Activated T-cell treated with anti-CD3 and anti-CD28 coated beads, Interleukin-2, amount 50 U/mL, for 72 hours (primary cell): ENCODE results near the gene COLGALT1. TPM values are rescaled to one million over a fixed set of nuclear protein-coding genes. Genes with fewer than 3 reads are reported as not detected.
"Not testable (repeated sequence)": the region's sequence is repeated elsewhere in the genome, so short reads cannot be mapped to it uniquely, and the experiment has no call there.

Experiments
- ATAC-seq, 2 donors: fragments of 150-1000 bp; cut with Tn5 transposase; replicated peaks in 1 of 2; 2 replicates each; pipeline ENCODE4 v1.10.0; 2021; ENCODE audit warnings: moderate library complexity in 2 of 2, mild to moderate bottlenecking in 1 of 2
- DNase-seq, 2 donors: peaks; one replicate each; pipeline ENCODE4 v3.0.0; 2021 to 2022; ENCODE audit warnings: mixed read lengths in 1 of 2
- H3K27ac Mint-ChIP-seq: one replicate; pipeline ENCODE4 v1.8.0; 2022; ENCODE audit warnings: mild to moderate bottlenecking, moderate library complexity, mixed read lengths
- H3K27me3 Mint-ChIP-seq: one replicate; pipeline ENCODE4 v1.8.0; 2022; ENCODE audit warnings: low read depth, mixed read lengths
- H3K36me3 Mint-ChIP-seq, 2 donors: one replicate each; pipeline ENCODE4 v1.8.0; 2022; ENCODE audit warnings: mixed read lengths in 2 of 2, mild to moderate bottlenecking in 1 of 2; ENCODE audit not compliant: insufficient read depth in 2 of 2
- H3K4me1 Mint-ChIP-seq: one replicate; pipeline ENCODE4 v1.8.0; 2022; ENCODE audit warnings: low read depth, mixed read lengths
- H3K4me3 Mint-ChIP-seq, 2 donors: one replicate each; pipeline ENCODE4 v1.8.0; 2022; ENCODE audit warnings: mild to moderate bottlenecking in 2 of 2, mixed read lengths in 2 of 2, moderate library complexity in 2 of 2
- H3K9me3 Mint-ChIP-seq, 2 donors: one replicate each; pipeline ENCODE4 v1.8.0; 2022; ENCODE audit warnings: mixed read lengths in 2 of 2
- total RNA-seq, 2 donors: library from RNA; stranded (reverse); gene quantifications; one replicate each; pipeline ENCODE4 v1.2.3, GENCODE V29; 2022

The COLGALT1 gene
- total RNA-seq, 2 donors from 2014 or later: 38.3 to 46.3 TPM

DNA sequence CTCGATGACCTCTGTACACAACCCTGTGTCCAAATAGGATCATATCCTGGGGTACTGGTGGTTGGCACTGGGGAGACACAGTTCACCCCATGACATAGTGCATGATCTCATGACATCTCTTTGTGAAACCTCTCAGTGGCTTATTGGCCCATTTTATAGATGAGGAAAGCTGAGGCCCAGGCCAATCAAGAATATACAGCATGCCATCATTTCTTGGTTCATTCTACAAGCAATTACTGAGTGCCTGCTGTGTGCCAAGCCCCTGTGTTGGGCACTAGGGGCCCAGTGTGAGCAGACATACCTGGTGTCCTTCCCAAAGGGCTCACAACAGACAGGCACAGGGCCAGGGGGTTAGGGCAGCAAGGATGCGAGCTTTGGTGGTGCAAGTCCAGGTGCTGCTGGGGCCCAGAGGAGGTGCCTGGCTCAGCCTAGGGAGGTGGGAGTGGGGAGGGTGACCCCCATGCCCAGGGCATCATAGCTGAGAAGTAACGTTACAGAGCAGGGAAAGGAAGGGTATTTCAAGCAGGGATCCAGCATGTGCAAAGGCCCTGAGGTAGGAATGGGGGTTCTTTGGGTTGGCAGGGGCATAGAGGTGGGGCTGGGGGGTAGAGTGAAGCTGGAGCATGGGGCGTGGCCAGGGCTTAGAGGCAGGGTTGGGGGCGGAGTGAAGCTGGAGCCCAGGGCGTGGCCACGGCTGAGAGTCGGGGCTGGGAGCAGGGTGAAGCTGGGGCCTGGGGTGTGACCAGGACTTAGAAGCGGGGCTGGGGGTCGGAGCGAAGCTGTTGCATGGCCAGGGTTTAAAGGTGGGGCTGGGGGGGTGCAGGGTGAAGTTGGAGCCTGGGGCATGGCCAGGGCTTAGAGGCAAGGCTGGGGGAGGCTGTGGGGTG is 20.7 kb downstream of the COLGALT1 start:
- Mint-ChIP-seq H3K4me1 (peaks cover 5% of the 10 kb centered on the region), H3K9me3 (no peaks in the 10 kb centered on the region), H3K27ac (no peak overlapping the region), H3K36me3 (peaks cover 3 to 14% of the 10 kb centered on the region in 2 donors), H3K27me3 (no peaks in the 10 kb centered on the region), H3K4me3 (no peak overlapping the region)
- DNase-seq: no peak
- ATAC-seq: no peak

DNA sequence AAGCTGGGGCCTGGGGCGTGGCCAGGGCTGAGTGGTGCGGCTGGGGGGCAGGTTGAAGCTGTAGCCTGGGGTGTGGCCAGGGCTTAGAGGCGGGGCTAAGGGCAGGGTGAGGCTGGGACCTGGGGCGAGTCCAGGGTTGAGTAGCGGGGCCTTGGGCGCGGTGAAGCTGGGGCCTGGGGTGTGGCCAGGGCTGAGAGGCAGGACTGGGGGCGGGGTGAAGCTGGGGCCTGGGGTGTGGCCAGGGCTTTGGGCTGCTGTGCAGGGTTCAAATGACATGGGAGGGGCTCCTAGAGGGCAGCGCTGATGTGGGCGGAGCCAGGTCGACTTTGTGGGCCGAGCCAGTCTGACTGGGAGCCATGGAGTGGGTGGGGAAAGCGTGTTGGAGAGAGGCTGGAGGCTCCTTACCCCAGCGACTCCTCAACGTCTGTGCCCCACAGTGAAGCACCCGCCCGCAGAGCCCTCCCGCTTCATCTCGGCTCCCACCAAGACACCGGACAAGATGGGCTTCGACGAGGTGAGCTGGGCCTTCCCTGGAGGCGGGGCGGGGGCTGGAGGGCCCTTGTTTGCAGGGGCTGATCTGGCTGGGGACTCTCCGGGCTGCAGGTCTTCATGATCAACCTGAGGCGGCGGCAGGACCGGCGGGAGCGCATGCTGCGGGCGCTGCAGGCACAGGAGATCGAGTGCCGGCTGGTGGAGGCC is 21.5 kb downstream of the COLGALT1 start:
- peak; percentile 17 to 22 for DNase-seq
- Mint-ChIP-seq H3K27ac (no peak overlapping the region), H3K27me3 (no peaks in the 10 kb centered on the region), H3K9me3 (no peaks in the 10 kb centered on the region), H3K4me3 (no peak overlapping the region), H3K4me1 (peaks cover 5% of the 10 kb centered on the region), H3K36me3 (peaks cover 3 to 14% of the 10 kb centered on the region in 2 donors)
- peak; percentile 43 to 45 for ATAC-seq

DNA sequence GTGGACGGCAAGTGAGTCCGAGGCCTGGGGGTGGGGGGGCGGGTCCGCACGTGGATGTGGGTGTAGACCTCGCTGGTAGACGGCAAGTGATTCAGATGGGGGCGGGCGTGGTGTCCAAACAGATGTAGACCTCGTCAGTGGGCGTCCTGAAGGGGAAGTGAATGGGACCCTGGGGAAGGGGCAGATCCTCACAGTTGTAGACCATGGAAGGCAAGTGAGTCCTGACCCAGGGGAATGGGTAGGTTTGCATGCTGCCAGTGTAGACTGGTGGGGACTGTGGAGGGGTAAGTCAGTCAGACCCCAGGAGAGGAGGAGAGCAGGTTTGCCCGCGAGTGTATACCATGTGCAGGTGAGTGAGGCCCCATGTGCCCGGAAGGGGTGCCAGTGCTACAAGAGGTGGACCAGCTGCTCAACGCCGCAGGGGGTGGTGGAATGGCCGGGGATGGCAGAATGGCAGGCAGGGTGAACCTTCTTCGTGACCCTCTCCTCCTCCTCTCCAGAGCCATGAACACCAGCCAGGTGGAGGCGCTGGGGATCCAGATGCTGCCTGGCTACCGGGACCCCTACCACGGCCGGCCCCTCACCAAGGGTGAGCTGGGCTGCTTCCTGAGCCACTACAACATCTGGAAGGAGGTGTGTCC is 22.1 kb downstream of the COLGALT1 start:
- H3K9me3 Mint-ChIP-seq: no peaks in the 10 kb centered on the region
- H3K4me3 Mint-ChIP-seq: no peak overlapping the region
- DNase-seq: no peak
- peaks cover 5% of the 10 kb centered on the region for H3K4me1 Mint-ChIP-seq
- H3K36me3 Mint-ChIP-seq: peaks cover 3 to 14% of the 10 kb centered on the region in 2 donors
- H3K27ac Mint-ChIP-seq: no peak overlapping the region
- H3K27me3 Mint-ChIP-seq: no peaks in the 10 kb centered on the region
- ATAC-seq: no peak

DNA sequence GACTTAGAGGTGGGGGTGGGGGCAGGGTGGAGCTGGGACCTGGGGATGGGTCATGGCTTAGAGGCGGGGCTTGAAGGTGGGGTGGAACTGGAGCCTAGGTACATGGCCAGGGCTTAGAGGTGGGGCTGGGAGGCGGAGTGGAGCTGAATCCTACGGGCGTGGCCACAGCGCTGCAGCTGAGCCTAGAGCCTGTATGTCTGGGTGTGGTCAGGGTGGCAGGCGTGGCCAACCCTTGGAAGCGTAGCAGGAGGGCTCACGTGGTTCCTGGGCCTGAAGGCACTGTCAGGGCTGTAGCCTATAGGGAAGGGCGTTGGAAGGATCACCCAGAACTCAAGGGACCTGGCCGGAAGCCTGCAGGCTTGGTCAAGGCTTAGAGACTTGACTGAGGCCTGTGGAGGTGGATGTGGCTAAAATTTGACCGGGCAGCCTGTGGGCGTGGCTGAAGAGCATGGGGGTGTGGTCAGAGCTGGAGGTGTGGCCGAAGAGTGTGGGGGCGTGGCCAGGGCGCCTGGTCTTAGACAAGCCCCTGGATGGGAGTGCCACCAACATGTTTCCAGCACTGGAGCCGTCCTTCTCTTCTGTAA is 24.3 kb downstream of the COLGALT1 start:
- peak; percentile 68 to 70 for ATAC-seq
- peaks cover 3 to 14% of the 10 kb centered on the region in 2 donors for H3K36me3 Mint-ChIP-seq
- H3K4me3 Mint-ChIP-seq: no peak overlapping the region
- peak; percentile 37 to 45 for DNase-seq
- no peaks in the 10 kb centered on the region for H3K4me1 Mint-ChIP-seq
- no peaks in the 10 kb centered on the region for H3K9me3 Mint-ChIP-seq
- H3K27me3 Mint-ChIP-seq: no peaks in the 10 kb centered on the region
- no peak overlapping the region for H3K27ac Mint-ChIP-seq

DNA sequence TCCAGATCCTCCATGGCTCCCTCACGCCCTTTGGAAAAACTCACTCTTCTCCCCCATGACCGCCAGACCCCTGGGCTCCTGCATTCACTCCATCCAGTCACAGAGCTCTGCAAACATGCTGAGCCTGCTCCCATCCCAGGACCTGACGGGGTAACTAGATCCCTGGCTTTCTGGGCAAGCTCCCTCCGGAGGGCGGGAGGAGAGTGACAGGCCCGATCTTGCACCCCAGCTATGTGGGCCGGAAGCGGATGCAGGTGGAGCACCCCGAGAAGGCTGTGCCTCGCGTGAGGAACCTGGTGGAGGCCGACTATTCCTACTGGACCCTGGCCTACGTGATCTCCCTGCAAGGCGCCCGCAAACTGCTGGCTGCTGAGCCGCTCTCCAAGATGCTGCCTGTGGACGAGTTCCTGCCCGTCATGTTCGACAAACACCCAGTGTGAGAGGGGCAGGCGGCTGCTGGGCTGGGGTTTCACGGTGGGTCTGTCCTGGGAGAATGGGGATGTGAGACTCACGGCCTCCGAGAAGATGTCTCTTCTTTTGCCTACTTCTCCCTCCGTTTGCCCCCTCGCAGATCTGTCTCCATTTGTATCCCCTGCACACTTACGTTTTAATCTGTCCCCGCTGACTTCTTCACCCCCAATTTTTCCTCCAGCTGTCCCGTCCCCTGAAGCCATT is 25.2 kb downstream of the COLGALT1 start:
- Mint-ChIP-seq H3K9me3 (no peaks in the 10 kb centered on the region), H3K4me3 (no peak overlapping the region), H3K27me3 (no peaks in the 10 kb centered on the region), H3K4me1 (no peaks in the 10 kb centered on the region), H3K27ac (no peak overlapping the region), H3K36me3 (peaks cover 3 to 14% of the 10 kb centered on the region in 2 donors)
- DNase-seq: no peak
- no peak for ATAC-seq

DNA sequence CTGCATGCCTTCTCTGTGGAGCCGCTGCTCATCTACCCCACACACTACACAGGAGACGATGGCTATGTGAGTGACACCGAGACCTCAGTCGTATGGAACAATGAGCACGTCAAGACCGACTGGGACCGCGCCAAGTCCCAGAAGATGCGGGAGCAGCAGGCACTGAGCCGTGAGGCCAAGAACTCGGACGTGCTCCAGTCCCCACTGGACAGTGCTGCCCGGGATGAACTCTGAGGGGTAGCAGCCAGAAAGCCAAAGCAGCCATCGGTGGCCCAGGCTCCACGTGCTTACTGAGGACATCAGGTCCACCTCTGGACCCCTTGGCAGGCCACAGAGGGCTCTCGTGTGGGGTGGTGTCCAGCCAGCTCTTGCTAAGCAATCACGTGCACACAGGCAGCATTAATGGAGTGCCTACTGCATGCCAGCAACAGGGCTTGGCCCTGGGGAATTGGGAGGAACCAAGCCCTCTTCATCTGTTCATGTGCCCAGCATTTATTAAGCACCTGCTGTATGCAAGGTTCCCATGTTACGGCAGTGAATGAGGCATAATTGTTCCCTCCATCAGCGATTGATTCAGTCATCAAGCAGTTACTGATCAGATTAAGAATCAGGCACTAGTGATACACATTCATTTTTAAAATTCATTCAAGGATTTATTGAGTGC is 25.9 kb downstream of the COLGALT1 start:
- no peak overlapping the region for H3K4me3 Mint-ChIP-seq
- no peaks in the 10 kb centered on the region for H3K27me3 Mint-ChIP-seq
- ATAC-seq: no peak
- DNase-seq: no peak
- peaks cover 3 to 14% of the 10 kb centered on the region in 2 donors for H3K36me3 Mint-ChIP-seq
- no peak overlapping the region for H3K27ac Mint-ChIP-seq
- H3K4me1 Mint-ChIP-seq: no peaks in the 10 kb centered on the region
- no peaks in the 10 kb centered on the region for H3K9me3 Mint-ChIP-seq

DNA sequence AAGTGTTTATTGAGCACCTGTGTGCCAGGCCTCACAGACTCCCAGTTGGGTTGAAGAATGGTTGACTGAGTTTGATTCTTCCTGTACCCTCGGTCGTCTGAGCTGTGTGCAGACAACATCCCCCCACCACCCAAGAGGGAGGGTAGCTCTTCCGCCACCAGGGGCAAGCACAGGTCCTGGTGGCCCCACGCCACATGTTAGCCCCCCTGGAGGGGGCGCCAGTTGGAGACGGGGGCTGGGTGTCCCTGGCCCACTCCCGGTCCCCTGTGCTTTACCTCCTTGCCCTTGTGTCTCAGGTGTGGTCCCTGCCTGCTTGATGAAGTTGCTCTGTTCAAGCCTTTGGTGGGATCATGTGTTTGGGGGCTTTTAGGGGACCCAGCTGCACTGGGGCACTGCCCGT is 27.2 kb downstream of the COLGALT1 start:
- DNase-seq: no peak
- Mint-ChIP-seq H3K9me3 (no peaks in the 10 kb centered on the region), H3K27ac (no peak overlapping the region), H3K4me1 (no peaks in the 10 kb centered on the region), H3K27me3 (no peaks in the 10 kb centered on the region), H3K4me3 (no peak overlapping the region), H3K36me3 (peaks cover under 1 to 12% of the 10 kb centered on the region in 2 donors)
- ATAC-seq: no peak

DNA sequence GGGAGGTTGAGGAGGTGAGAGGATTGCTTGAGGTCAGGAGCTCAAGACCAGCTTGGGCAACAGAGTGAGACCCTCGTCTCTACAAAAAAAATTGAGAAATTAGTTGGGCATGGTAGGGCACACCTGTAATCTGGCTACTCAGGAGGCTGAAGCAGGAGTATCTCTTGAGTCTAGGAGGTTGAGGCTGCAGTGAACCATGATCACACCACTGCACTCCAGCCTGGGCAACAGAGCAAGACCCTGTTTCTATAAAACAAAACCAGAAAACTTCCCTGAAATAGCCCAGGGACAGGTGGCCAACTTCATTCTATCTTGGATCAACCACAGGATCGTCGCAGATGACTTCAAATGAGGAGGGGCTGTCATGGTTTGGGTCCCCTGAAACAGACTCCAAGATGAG is 28.7 kb downstream of the COLGALT1 start:
- no peak for ATAC-seq
- DNase-seq: no peak
- Mint-ChIP-seq H3K27ac (no peak overlapping the region), H3K4me1 (no peaks in the 10 kb centered on the region), H3K36me3 (peaks cover 0 to 8% of the 10 kb centered on the region in 2 donors), H3K4me3 (no peak overlapping the region), H3K27me3 (no peaks in the 10 kb centered on the region), H3K9me3 (no peaks in the 10 kb centered on the region)

DNA sequence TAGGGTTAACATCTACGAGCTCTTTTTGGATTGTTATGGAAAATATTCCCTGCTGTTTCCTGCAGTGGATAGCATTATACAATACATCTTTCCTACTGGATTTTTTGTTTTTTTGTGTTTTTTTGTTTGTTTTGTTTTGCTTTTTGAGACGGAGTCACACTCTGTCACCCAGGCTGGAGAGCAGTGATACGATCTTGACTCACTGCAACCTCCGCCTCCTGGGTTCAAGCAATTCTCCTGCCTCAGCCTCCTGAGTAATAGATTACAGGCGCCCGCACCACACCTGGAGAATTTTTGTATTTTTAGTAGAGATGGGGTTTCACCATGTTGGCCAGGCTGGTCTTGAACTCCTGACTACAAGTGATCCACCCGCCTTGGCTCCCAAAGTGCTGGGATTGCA is 29.9 kb downstream of the COLGALT1 start:
- not testable (repeated sequence) for H3K36me3 Mint-ChIP-seq, ATAC-seq, H3K4me3 Mint-ChIP-seq, H3K9me3 Mint-ChIP-seq, H3K27ac Mint-ChIP-seq, H3K4me1 Mint-ChIP-seq, DNase-seq, H3K27me3 Mint-ChIP-seq

DNA sequence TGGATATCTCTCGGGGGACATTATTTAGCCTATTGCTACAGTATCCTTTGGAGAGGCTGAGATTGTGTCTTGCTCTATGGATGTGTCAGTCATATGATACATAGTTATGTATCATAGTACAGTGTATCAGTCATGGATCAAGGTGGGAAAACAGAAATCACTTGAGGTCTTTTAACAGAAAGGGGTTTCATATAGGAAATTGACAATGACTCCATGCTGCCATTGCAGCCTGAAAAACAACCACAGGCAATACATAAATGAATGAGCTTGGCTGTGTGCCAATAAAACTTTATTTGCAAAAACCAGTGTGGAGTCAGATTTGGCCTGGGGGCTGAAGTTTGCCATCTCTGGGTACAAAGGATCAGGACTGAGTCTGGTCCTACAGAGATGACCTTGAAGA is 35.4 kb downstream of the COLGALT1 start:
- no peaks in the 10 kb centered on the region for H3K9me3 Mint-ChIP-seq

DNA sequence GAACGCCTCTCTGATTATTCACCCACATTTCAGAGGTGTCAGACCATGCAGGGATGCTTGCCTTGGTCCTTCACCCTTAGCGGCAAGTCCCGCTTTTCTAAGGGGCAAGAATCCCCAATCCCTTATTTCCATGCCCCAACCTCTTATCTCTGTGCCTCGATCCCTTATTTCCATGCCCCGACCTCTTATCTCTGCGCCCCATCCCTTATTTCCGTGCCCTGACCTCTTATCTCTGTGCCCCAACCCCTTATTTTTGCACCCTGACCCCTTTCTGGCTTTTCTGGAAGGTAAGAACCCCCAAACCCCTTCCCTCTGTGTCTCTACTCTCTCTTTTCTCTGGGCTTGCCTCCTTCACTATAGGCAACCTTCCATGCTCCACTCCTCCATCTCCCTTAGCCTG is 38.8 kb downstream of the COLGALT1 start:
- DNase-seq, H3K9me3 Mint-ChIP-seq, ATAC-seq, H3K4me1 Mint-ChIP-seq, H3K4me3 Mint-ChIP-seq, H3K36me3 Mint-ChIP-seq, H3K27ac Mint-ChIP-seq: not testable (repeated sequence)
- H3K27me3 Mint-ChIP-seq: peaks cover 12% of the 10 kb centered on the region

More for the DNA sequence above, 35.4 kb downstream of the COLGALT1 start:
- Mint-ChIP-seq H3K4me1 (peaks cover 9% of the 10 kb centered on the region), H3K27ac (no peak overlapping the region), H3K4me3 (no peak overlapping the region), H3K36me3 (no peaks in the 10 kb centered on the region), H3K27me3 (peaks cover 12% of the 10 kb centered on the region)
- ATAC-seq (peak; percentile 86 to 96), DNase-seq (peak in 1 of 2 donors; percentile 17)

DNA sequence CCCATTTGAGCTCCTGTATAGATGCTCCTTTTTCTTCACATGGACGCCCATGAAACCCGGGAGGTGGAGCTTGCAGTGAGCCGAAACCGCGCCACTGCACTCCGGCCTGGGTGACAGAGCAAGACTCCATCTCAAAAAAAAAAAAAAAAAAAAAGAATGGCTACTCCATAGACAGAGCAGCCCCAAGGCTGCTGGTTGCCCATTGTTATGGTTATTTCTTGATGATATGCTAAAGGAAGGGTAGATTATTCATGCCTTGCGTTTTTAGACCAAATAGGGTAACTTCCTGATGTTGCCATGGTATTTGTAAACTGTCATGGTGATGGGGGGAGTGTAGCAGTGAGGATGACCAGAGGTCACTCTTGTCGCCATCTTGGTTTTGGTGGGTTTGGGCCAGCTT is 42.6 kb downstream of the COLGALT1 start:
- not testable (repeated sequence) for H3K36me3 Mint-ChIP-seq, H3K4me3 Mint-ChIP-seq, ATAC-seq, H3K27ac Mint-ChIP-seq, DNase-seq, H3K4me1 Mint-ChIP-seq, H3K9me3 Mint-ChIP-seq
- H3K27me3 Mint-ChIP-seq: peaks cover 23% of the 10 kb centered on the region
